Neural progenitor cell (in vitro differentiated cells): ENCODE data around the gene RNASE7.

Experiments used
- CTCF ChIP-seq: fragments of 200-600 bp; sonication (generic); IDR thresholded peaks from 2 replicates; pipeline ENCODE4 v1.5.1; 2017; ENCODE audit warnings: antibody characterized with exemption, mild to moderate bottlenecking
- EZH2 ChIP-seq: fragments of 200-600 bp; sonication (generic); IDR thresholded peaks from 2 replicates; pipeline ENCODE4 v1.6.1; 2017; ENCODE audit warnings: antibody characterized with exemption, mild to moderate bottlenecking, moderate library complexity
- EZH2phosphoT487 ChIP-seq: fragments of 200-600 bp; sonication (generic); IDR thresholded peaks from 2 replicates; pipeline ENCODE4 v1.6.1; 2017; ENCODE audit warnings: antibody characterized with exemption

GRCh38 chr14:21072031-21072473 lies 29.9 kb downstream of the RNASE7 start:
- TF ChIP-seq CTCF (no peak), EZH2 (no peak), EZH2phosphoT487 (no peak)
